ENCODE data around the gene AIFM3. TPM values are rescaled to one million over a fixed set of nuclear protein-coding genes. Genes with fewer than 3 reads are reported as not detected.
"Not testable (repeated sequence)": the region's sequence is repeated elsewhere in the genome, so short reads cannot be mapped to it uniquely, and the experiment has no call there.

Gene AIFM3
- total RNA-seq, 2 donors from 2014 or later: 0.78 to 3.0 TPM

DNA sequence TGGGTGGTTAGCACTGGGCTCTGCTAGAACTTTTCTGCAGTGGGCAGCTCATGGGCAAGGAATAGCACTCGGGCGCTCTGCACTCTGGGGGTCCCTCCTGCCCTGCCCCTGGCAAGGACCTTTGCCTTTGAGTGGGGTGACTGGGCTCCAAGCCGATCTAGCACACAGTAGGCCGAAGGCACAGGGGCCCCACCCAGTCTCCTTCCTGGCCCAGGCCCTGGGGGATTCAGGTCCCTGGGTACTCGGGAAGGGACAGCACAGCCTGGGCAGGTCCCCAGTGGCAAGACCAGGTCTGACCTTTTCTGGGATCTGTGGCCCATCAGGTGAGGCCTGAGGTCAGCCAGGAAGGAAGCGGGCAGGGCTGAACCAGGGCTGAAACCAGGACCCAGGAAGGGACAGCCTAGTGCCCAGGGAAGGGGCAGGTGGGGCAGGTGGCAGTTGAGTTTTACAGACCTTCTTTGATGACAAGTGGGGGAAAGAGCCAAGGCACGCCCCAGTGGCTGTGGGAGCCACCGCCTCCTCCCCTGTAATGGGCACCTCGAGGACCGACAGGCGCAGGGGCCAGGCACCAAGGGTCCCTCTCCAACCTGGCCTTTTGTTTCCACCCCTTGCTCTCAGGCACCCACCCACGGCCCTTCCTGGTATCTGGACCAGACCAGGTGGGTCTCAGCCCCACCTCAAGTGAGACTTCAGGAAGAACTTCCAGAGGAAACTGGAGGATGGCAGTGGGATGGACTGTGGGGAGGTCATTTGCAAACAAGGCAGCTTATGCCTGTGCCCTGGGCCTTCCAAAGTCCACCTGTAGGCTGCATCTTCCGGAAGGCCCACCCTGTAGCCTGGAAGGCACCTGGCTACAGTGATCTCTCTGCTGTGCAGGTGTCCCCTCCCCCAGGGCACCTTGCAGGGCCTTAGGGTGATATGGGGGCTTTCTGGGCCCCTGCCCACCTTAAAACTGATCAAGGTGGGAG is 883 bp upstream of the AIFM3 start:
- peaks cover 0 to 3% of the 10 kb centered on the region in 2 donors for H3K27me3 ChIP-seq
- no peaks in the 10 kb centered on the region for H3K9me3 ChIP-seq
- intact Hi-C loops (cut with DNase I): loop anchor here (10.0 kb wide), 2 partner anchors 49 to 51 kb away; partner anchors contain the start of genes CRKL and P2RX6
- no peak overlapping the region for H3K27ac ChIP-seq
- peaks cover 11% of the 10 kb centered on the region for H3K4me1 ChIP-seq
- WGBS, 2 donors: 82% methylated on average over 12 of the region's 13 CpGs; no CpG with 5 or more reads in 1 of the 2 donors
- TF ChIP-seq, protein P1, sequence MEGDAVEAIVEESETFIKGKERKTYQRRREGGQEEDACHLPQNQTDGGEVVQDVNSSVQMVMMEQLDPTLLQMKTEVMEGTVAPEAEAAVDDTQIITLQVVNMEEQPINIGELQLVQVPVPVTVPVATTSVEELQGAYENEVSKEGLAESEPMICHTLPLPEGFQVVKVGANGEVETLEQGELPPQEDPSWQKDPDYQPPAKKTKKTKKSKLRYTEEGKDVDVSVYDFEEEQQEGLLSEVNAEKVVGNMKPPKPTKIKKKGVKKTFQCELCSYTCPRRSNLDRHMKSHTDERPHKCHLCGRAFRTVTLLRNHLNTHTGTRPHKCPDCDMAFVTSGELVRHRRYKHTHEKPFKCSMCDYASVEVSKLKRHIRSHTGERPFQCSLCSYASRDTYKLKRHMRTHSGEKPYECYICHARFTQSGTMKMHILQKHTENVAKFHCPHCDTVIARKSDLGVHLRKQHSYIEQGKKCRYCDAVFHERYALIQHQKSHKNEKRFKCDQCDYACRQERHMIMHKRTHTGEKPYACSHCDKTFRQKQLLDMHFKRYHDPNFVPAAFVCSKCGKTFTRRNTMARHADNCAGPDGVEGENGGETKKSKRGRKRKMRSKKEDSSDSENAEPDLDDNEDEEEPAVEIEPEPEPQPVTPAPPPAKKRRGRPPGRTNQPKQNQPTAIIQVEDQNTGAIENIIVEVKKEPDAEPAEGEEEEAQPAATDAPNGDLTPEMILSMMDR (IDR thresholded peaks at IDR 0.05): no peak
- no peak for TF ChIP-seq POLR2A (IDR thresholded peaks at IDR 0.05)
- DNase-seq (no peak), ATAC-seq (no peak)
- no peak overlapping the region for H3K4me3 ChIP-seq
- no peaks in the 10 kb centered on the region for H3K36me3 ChIP-seq (replicated peaks in 1 of 2; ENCODE audit: insufficient read depth in 1 of 2, low read depth in 2 of 2)

DNA sequence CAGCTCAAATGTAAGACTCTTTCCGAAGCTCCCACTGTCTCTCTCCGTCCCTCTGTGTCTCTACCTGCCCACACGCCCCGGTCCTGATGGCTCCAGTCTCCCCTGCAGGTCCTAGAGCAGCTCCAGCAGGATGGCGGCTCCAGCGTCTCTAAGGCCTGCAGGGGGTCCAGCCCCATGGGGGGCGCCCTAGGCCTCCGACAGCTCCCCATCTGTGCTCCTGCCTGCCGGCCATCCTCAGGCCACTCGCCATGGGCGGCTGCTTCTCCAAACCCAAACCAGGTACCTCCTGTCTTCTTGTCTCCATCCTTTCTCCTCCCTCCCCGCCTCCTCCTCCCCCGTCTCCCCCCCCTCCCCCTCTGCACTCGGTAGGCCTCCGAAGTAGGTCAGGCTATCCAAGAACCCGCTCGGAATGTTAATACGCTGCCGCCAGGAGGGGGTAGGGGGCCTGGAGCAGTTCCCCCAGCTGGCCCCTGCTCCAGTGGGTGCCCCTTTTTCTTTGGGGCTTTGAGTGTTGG is 699 bp downstream of the AIFM3 start:
- no peak for TF ChIP-seq POLR2A (IDR thresholded peaks at IDR 0.05)
- TF ChIP-seq, protein P1 (IDR thresholded peaks at IDR 0.05): no peak
- Histone ChIP-seq H3K9me3 (no peaks in the 10 kb centered on the region), H3K4me3 (no peak overlapping the region), H3K4me1 (peaks cover 11% of the 10 kb centered on the region), H3K27me3 (peaks cover 0 to 3% of the 10 kb centered on the region in 2 donors), H3K36me3 (replicated peaks in 1 of 2; ENCODE audit: insufficient read depth in 1 of 2, low read depth in 2 of 2) (no peaks in the 10 kb centered on the region), H3K27ac (no peak overlapping the region)
- WGBS, 2 donors: 62 to 69% methylated on average over 15 to 16 of the region's 19 CpGs
- ATAC-seq (no peak), DNase-seq (no peak)
- intact Hi-C loops (cut with DNase I): loop anchor here (10.0 kb wide), 2 partner anchors 47 to 53 kb away; partner anchors contain the start of genes CRKL and P2RX6

DNA sequence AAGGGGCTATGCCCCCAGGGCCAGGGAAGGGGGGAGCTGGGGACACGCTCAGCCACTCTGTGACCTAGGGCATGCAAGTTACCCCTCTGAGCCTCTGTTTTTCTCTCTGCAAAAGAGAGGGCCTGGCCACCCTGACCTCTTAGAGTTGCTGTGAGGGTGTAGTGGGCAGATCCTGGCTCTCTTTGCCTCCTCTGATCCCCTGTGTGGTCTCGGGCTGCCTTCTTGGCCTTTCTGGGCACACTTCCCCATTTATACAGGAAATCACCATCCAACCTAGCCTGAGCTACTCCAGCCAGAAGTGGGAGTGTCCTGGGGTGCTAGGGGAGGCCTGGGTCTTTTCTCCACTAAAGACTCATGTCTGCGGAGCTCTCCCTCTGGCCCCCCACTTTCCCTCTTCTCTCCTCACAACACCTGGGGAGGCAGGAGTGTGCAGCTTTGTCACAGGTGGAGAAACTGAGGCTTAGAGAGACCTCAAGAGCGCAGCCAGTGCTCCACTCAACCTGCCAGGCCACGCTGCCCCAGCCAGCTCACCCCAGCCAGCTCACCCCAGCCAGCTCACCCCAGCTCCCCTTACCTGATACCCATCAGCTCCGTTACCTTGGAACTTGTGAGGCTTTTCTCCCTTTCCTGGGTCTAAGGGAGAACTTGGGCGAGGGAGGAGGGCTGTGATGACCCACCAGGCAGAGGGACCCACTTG is 1.4 kb downstream of the AIFM3 start:
- TF ChIP-seq, protein P1 (IDR thresholded peaks at IDR 0.05): no peak
- TF ChIP-seq POLR2A (IDR thresholded peaks at IDR 0.05): no peak
- Histone ChIP-seq H3K9me3 (no peaks in the 10 kb centered on the region), H3K36me3 (replicated peaks in 1 of 2; ENCODE audit: insufficient read depth in 1 of 2, low read depth in 2 of 2) (no peaks in the 10 kb centered on the region), H3K27ac (no peak overlapping the region), H3K4me1 (peaks cover 11% of the 10 kb centered on the region), H3K27me3 (peaks cover 0 to 3% of the 10 kb centered on the region in 2 donors), H3K4me3 (no peak overlapping the region)
- DNase-seq (no peak), ATAC-seq (no peak)
- intact Hi-C loops (cut with DNase I): loop anchor here (10.0 kb wide), 2 partner anchors 46 to 54 kb away; partner anchors contain the start of genes CRKL and P2RX6
- WGBS, 2 donors: 65 to 78% methylated on average over 6 to 7 of the region's 7 CpGs

DNA sequence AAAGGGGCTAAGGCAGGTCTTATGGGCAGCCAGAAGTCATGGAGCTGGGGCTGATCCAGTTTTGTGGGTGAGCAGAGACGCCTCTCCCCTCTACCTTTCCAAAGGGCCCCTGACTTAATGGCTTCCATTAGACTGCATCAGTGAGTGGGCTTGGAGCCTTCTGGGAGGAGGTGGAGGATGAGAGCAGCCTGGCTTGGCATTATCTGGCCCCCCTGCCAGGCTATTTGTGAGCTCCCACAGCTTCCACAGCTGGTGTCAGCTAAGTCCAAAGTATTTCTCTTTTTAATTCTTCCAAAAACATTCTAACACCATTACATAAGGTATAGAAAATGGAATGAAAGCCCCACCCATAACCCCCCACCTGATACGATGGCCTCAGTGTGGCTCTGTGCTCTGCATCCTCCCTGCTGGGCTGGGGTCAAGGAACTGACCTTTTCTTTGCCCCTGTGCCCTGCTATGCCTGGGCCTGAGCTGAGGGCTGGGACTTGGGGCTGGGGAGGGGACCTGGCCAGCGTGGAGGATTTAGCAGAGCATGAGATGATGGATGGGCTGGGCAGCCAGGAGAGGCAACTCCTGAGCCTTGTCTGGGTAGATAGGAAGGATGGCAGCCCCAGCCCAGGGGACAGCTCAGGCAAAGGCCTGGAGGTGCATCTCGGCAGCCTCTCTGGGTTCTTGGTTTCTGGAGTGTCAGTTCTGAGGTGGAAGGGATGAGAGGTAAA is 4.0 kb downstream of the AIFM3 start:
- H3K4me3 ChIP-seq: no peak overlapping the region
- no peaks in the 10 kb centered on the region for H3K9me3 ChIP-seq
- H3K27ac ChIP-seq: no peak overlapping the region
- DNase-seq (no peak), ATAC-seq (no peak)
- H3K36me3 ChIP-seq (replicated peaks in 1 of 2; ENCODE audit: insufficient read depth in 1 of 2, low read depth in 2 of 2): no peaks in the 10 kb centered on the region
- H3K27me3 ChIP-seq: no peaks in the 10 kb centered on the region
- H3K4me1 ChIP-seq: no peaks in the 10 kb centered on the region
- no peak for TF ChIP-seq POLR2A (IDR thresholded peaks at IDR 0.05)
- TF ChIP-seq, protein P1 (IDR thresholded peaks at IDR 0.05): no peak
- WGBS, 2 donors: 52 to 67% methylated on average over 3 to 4 of the region's 4 CpGs
- intact Hi-C loops (cut with DNase I): no loop called here

DNA sequence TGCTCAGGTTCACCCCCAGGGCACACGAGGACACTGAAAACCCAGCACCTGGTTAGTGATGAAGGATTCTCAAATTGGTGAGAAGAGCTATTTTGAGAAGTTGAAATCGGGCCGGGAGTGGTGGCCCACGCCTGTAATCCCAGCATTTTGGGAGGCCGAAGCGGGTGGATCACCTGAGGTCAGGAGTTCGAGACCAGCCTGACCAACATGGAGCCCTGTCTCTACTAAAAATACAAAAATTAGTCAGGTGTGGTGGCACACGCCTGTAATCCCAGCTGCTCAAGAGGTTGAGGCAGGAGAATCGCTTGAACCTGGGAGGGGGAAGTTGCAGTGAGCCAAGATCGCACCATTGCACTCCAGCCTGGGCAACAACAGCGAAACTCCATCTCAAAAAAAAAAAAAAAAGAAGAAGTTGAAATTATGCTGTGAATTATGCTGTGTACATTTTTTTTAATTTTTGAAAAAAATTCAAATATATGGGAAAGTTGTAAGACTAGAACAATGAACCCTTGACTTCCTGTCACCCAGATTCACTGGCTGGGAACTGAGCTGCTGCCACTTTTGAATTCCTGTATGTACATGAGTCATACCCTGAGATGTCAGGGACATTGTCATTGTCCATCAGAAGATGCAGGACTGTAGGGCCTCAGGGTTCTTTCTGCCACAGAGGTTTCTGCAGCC is 5.1 kb downstream of the AIFM3 start:
- 73 to 80% methylated on average over 8 to 11 of the region's 11 CpGs for WGBS, 2 donors
- H3K27ac ChIP-seq; H3K36me3 ChIP-seq (replicated peaks in 1 of 2; ENCODE audit: insufficient read depth in 1 of 2, low read depth in 2 of 2); DNase-seq; H3K9me3 ChIP-seq; H3K4me1 ChIP-seq; intact Hi-C loops (cut with DNase I); H3K4me3 ChIP-seq; H3K27me3 ChIP-seq; ATAC-seq: not testable (repeated sequence)
